ENCODE measurements around the gene MISP3.
"Not testable (repeated sequence)": the region's sequence is repeated elsewhere in the genome, so short reads cannot be mapped to it uniquely, and the experiment has no call there.

The MISP3 gene

GRCh38 chr19:14072535-14073260 lies at the start of gene MISP3:
Gene MISP3 (plus strand): TSS chr19:14072786. CDS start chr19:14073310, 524 bp downstream.
- H3K4me1 ChIP-seq (ENCODE audit: insufficient read depth, low read length, severe bottlenecking) = peaks cover 30% of the 10 kb centered on the region
- no peaks in the 10 kb centered on the region for H3K36me3 ChIP-seq (ENCODE audit: insufficient read depth, low read length)
- H3F3A ChIP-seq (ENCODE audit: insufficient read depth, low read length) = no peaks in the 10 kb centered on the region
- H3K27ac ChIP-seq (ENCODE audit: low read depth, low read length, poor library complexity, severe bottlenecking) = no peak within 1 kb of the TSS
- peak within 1 kb of the TSS; percentile 53; the same call in 1 of the 2 replicates for H3K9ac ChIP-seq (ENCODE audit: low read length)
- H3K9me3 ChIP-seq (ENCODE audit: low read length) = no peaks in the 10 kb centered on the region
- no peaks in the 10 kb centered on the region for H3K27me3 ChIP-seq (ENCODE audit: insufficient read depth, low read length)
- TF ChIP-seq CTCF (IDR thresholded peaks at IDR 0.05; ENCODE audit: low read length) (no peak), EZH2 (IDR thresholded peaks at IDR 0.05; ENCODE audit: borderline replicate concordance, low read length) (no peak)
- peak within 1 kb of the TSS; percentile 63 for H3K4me3 ChIP-seq (ENCODE audit: low read depth, low read length, poor library complexity, severe bottlenecking)
- peak within 1 kb of the TSS; percentile 95 for H3K4me2 ChIP-seq (ENCODE audit: low read length)
- no peak within 1 kb of the TSS for H2AFZ ChIP-seq (ENCODE audit: low read length)
- H3K79me2 ChIP-seq (ENCODE audit: insufficient read depth, low read length) = no peaks in the 10 kb centered on the region
- no peaks in the 10 kb centered on the region for H4K20me1 ChIP-seq (ENCODE audit: insufficient read depth, low read length)
- H3K9me2 ChIP-seq (ENCODE audit: low read depth, low read length) = no peaks in the 10 kb centered on the region

- H3K4me1 ChIP-seq (ENCODE audit: insufficient read depth, low read length, severe bottlenecking) = peaks cover 7% of the 10 kb centered on the region
- H3K36me3 ChIP-seq (ENCODE audit: insufficient read depth, low read length) = no peaks in the 10 kb centered on the region
- H3F3A ChIP-seq (ENCODE audit: insufficient read depth, low read length) = no peaks in the 10 kb centered on the region
- H3K79me2 ChIP-seq (ENCODE audit: insufficient read depth, low read length) = no peaks in the 10 kb centered on the region
- TF ChIP-seq EZH2 (IDR thresholded peaks at IDR 0.05; ENCODE audit: borderline replicate concordance, low read length) = no peak
- peak; percentile 32; the same call in 1 of the 2 replicates for TF ChIP-seq CTCF (IDR thresholded peaks at IDR 0.05; ENCODE audit: low read length)
- no peaks in the 10 kb centered on the region for H3K9me2 ChIP-seq (ENCODE audit: low read depth, low read length)
- no peaks in the 10 kb centered on the region for H3K9me3 ChIP-seq (ENCODE audit: low read length)
- no peak overlapping the region for H3K4me3 ChIP-seq (ENCODE audit: low read depth, low read length, poor library complexity, severe bottlenecking)
- no peaks in the 10 kb centered on the region for H4K20me1 ChIP-seq (ENCODE audit: insufficient read depth, low read length)
- no peak overlapping the region for H3K27ac ChIP-seq (ENCODE audit: low read depth, low read length, poor library complexity, severe bottlenecking)
- no peak overlapping the region for H3K4me2 ChIP-seq (ENCODE audit: low read length)
- no peak overlapping the region for H3K9ac ChIP-seq (ENCODE audit: low read length)
- no peak overlapping the region for H2AFZ ChIP-seq (ENCODE audit: low read length)
- H3K27me3 ChIP-seq (ENCODE audit: insufficient read depth, low read length) = no peaks in the 10 kb centered on the region
These were observed 49.0 kb upstream of the MISP3 start for GRCh38 chr19:14023404-14024235.

- not testable (repeated sequence) for H3K27me3 ChIP-seq (ENCODE audit: insufficient read depth, low read length); H3K4me2 ChIP-seq (ENCODE audit: low read length); H3K9ac ChIP-seq (ENCODE audit: low read length)
These were observed 45.9 kb upstream of the MISP3 start for GRCh38 chr19:14026652-14027192.

More at GRCh38 chr19:14026652-14027192, 45.9 kb upstream of the MISP3 start:
- not testable (repeated sequence) for H3K9me3 ChIP-seq (ENCODE audit: low read length); H3F3A ChIP-seq (ENCODE audit: insufficient read depth, low read length); H3K4me1 ChIP-seq (ENCODE audit: insufficient read depth, low read length, severe bottlenecking); H3K4me3 ChIP-seq (ENCODE audit: low read depth, low read length, poor library complexity, severe bottlenecking); H3K79me2 ChIP-seq (ENCODE audit: insufficient read depth, low read length); H2AFZ ChIP-seq (ENCODE audit: low read length); H3K9me2 ChIP-seq (ENCODE audit: low read depth, low read length); H3K36me3 ChIP-seq (ENCODE audit: insufficient read depth, low read length); H3K27ac ChIP-seq (ENCODE audit: low read depth, low read length, poor library complexity, severe bottlenecking); H4K20me1 ChIP-seq (ENCODE audit: insufficient read depth, low read length)

Measured in OCI-LY1 (cell line).